NCI-H1436 treated with DMSO at 0.1 percent for 48 hours (cell line): Measurements from ENCODE around the gene APP.

ENCODE experiments used
- DNase-seq: peaks from one replicate; lab custom pipeline; 2025; lab: John Stamatoyannopoulos, UW

APP gene

DNA sequence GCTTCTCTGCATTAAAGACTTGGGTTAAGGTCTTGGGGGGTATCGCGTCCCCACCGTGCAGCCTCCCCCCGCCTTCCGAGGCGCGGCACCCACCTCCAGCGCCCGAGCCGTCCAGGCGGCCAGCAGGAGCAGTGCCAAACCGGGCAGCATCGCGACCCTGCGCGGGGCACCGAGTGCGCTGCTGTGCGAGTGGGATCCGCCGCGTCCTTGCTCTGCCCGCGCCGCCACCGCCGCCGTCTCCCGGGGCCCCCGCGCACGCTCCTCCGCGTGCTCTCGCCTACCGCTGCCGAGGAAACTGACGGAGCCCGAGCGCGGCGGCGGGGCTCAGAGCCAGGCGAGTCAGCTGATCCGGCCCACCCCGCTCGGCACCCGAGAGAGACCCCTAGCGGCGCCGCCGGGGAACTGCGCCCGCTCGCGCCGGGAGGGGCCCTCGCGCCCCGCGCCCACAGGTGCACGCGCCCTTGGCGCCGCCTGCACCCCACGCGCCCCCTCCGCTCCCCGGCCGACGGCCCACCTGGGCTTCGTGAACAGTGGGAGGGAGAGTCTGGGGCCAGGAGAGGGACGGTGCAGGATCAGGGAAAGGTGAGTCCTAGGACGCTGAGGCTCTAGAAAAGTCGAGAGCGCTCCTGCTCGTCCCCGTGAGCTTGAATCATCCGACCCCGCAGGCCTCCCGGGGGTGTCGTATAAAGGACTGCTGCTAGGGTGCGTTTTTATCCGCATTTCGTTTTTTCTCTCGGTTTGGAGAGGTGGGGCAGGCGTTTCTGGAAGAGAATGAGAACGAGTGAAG lies at the start of gene APP:
TSS of gene APP (minus strand) at position 300 of the 787 bp plus-strand sequence. CDS start at position 150, 150 bp downstream.
- peak; percentile 4 for DNase-seq

DNA sequence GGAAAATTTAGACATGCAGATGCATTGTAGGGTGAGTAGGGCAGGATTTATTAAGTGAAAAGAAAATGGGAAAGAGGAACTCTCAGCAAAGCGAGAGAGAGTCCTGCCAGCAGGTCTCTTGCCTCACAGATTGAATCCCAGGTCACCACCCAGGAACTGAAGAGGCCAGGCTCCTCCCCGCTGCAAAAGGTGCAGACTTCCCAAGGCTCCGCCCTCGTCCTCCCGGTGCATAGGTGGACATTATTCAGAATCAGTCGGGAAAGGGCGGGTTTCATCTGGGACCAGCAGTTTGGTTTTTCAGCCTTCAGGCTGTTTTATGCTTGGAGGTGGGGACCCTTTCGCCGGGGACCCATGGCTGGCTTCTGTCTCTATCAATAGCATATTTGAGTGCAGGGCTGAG lies 41.6 kb upstream of the APP start:
- no peak for DNase-seq

DNA sequence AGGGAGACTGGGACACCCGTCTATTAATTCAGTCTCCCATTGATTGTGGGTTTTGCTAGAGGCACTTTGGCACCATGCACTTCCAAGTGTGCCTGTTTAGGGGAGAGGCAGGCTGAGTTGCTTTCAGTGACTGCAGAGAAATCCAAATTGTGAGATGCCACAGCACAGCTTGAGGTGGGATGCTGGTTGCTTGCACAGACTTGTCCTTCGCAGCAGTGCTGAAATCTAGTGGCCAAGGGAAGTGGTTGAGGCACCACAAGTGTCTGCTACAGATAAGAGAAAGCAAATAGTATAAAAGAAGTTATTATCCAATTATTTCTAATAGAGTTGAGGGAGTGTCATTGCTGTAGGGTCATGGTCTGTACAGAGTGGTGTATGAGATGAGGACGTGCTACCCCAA lies 40.0 kb upstream of the APP start:
- no peak for DNase-seq

DNA sequence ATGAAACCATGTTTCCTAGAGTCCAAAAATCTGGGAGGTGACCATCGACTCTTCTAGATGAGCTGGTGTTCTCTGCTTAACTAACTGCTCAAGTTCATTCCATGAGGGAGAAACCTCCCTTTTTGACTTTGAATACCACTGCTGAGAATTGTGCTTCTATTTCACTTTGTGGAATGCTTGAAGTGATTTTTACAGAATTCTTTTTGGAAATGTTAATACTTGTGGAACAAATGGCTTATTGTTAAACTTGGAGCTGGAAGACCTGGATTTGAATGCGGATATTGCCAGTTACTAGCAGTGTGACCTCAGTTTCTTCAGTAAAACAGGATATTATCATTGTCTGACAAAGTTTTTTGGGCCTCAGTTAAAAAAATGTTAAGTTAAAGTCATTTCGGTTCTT lies 36.5 kb upstream of the APP start:
- no peak for DNase-seq

DNA sequence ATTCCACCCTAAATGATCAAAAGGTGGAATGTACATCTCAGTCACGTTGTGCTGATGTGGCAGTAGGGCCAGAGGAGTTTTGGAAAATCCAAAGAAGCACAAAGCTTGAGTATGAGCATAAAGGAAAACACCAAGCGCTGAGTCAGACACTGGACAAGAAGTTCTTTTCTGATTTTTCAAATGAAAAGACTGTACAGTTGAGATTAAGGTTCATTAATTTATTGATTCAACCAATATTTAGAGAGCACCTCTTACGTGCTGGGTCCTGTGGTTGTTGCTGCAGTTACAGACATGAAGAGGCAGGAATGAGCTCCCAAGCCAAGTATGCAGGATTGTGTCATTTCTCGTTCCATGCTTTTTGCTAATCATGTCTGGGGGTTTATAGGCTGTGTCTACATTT lies 28.9 kb upstream of the APP start:
- DNase-seq, result no peak

DNA sequence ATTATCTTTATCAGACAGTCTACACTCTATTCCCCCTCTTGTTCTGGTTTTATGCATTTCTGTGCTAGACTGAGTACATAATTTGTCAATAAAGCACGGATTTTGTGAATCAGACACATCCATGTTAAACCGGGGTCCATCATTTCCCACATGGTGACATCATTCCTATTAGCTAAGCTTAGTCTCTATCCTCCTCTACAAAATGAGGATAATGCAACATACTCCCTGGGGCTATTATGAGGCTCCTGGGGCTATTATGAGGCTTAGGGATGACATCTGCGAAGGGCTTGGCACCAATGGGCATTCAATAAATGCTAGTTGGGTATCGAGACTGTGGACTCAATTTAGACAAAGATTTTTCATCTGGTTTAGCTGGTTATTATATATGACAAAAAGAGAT lies 25.1 kb upstream of the APP start:
- DNase-seq, result no peak

DNA sequence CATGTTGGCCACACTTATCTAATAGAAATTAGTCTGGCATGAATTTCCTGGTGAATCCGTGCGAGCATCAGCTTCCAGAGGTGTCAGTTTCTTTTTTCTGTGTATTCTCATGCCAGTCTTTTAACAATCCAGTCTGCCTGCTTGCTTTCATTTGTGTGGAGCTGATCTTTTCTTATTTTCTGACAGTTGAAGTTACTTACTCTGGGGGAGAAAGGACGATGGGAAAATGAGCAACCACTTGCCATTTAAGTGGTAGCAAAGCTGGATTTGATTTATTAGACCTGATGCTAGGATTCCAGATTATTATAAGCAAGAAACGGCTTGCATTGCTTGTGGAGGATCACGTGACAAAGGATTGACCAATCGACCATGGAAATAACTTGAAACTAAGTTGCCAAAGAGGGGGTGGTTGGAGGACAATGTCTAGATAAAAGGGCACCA lies 24.3 kb upstream of the APP start:
- no peak for DNase-seq

DNA sequence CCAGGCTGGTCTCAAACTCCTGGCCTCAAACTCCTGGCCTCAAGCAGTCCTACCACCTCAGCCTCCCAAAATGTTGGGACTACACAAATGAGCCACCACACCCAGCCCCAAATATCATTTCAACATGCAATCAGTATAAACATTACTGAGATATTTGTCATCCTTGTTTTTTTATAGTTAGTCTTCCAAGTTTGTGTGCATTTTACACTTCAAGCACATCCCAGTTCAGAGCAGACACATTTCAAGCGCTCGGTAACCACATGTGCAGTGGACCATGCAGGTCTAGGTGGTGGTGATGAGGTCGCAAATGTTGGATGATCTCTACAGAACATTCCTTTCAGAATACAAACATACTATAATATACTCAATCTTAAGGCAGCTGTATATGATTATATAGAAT lies 23.8 kb upstream of the APP start:
- no peak for DNase-seq

DNA sequence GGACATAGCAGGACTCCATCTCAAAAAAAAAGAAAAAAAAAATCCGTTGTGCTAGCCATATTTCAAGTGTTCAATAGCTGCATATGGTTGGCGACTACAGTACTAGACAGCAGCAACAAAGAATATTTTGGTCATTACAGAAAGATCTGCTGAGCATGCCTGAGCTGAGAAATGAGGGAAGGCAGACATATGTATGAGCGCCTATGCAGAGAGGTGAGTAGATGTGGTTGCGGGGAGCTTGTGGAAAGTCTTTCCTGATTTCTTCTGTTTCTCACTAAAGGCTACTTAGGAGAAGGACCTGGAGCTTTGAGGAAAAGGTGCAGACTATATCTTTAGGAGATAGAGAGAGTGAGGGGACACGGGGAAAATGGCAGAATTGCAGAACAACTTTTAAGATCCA lies 21.0 kb upstream of the APP start:
- no peak for DNase-seq

DNA sequence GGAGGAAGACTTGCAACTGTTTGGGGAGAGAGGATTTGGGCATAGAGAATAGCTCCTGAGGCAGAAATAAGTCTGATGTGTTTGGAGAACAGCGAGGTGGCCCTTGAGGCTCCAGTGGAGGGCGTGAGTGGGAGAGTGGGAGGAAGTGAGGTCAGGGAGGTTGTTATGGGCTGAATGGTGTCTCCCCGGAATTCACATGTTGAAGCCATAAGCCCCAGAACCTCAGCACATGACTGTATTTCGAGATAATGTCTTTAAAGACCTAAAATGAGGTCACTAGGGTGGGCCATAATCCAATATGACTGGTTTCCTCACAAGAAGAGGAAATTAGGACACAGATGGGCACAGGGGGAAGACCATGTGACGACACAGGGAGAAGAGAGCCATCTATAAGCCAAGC lies 17.9 kb upstream of the APP start:
- DNase-seq, result no peak

DNA sequence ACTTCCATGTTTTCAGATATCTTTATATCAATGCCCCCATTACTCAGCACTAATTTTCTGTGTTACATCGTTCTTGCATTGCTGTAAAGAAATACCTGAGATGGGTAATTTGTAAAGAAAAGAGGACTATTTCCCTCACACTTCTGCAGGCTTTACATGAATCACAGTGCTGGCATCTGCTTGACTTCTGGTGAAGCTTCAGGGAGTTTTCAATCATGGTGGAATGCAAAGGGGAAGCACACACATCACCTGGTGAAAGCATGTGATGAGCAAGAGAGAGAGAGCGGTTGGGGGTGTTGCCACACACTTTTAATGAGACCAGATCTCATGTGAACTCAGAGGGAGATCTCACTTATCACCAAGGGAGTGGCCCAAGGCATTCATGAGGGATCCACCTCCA lies 14.9 kb upstream of the APP start:
- DNase-seq, result no peak

DNA sequence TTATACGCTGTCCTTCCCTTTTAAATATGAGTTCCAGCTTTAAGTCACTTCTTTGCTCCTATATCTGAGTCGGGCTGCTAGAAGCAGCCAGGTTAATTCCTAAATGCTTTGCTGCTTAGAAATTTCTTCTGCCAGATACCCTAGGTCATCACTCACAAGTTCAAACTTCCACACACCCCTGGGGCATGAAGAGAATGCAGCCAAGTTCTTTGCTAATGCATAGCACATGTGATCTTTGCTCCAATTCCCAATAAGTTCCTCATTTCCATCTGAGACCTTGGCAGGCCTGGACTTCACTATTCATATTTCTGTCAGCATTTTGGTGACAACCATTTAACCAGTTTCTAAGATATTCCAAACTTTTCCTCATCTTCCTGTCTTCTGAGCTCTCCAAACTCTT lies 14.5 kb upstream of the APP start:
- no peak for DNase-seq

DNA sequence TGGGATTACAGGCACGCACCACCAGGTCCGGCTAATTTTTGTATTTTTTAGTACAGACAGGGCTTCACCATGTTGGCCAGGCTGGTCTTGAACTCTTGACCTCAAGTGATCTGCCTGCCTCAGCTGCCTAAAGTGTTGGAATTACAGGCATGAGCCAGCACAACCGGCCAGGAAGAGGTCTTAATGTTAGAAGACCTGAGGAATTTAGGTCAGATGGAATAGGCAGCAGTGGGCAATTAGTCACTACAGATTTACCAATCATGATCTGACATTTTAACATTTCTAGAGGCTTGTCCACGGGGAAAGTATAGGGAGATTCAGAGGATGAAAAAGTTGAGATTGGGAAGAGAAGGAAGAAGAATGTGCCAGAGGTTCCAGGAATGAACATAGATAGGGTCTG lies 8.9 kb upstream of the APP start:
- DNase-seq, result no peak

DNA sequence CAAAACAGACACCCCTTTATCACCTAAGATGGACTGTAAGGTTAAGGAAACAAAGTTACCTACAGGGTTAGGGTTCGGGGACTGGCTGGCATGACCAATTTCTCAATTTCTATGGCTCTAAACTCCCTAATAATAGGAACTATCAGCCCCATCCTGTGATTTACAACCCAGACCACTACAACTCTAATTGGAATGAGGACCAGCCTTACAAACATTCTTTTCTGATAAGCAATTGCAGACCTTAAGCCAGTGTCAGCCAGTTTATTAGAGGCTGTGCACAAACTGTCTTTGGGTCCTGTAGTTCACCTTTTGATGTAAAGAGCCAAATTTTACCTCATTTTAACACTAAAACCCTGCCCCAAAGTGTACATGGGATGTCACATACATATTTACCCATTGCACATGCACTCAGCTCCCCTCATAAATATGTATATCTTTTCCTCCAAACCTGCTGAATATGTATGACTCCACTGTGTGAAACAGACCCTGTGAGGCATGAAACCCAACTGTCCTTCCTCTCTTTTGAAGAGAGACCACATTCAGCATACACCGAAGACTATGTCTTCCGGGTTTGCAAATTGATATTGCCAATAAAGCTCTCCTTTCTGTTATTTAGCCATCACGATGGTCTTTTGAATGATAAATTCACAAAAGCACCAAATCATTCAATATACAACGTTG lies 7.3 kb upstream of the APP start:
- no peak for DNase-seq

DNA sequence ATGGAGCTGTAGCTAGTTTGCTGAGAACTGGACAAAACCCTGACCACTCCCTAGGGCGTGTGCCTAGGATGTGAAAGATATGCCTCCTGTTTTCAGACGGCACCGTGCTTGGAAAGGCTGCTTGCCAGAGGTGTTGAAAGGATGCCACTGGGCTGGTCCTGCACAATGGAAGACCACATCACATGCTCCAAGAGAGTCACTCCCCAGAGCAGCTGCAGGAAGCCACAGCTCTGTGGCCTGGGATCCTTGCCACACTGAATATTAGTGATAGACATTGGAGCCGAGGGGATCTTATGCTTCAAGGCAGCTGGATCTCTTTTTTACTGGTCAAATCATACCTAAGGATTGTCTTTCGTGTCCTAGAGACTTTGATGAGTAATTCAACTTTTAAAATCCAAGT lies 6.6 kb upstream of the APP start:
- no peak for DNase-seq

DNA sequence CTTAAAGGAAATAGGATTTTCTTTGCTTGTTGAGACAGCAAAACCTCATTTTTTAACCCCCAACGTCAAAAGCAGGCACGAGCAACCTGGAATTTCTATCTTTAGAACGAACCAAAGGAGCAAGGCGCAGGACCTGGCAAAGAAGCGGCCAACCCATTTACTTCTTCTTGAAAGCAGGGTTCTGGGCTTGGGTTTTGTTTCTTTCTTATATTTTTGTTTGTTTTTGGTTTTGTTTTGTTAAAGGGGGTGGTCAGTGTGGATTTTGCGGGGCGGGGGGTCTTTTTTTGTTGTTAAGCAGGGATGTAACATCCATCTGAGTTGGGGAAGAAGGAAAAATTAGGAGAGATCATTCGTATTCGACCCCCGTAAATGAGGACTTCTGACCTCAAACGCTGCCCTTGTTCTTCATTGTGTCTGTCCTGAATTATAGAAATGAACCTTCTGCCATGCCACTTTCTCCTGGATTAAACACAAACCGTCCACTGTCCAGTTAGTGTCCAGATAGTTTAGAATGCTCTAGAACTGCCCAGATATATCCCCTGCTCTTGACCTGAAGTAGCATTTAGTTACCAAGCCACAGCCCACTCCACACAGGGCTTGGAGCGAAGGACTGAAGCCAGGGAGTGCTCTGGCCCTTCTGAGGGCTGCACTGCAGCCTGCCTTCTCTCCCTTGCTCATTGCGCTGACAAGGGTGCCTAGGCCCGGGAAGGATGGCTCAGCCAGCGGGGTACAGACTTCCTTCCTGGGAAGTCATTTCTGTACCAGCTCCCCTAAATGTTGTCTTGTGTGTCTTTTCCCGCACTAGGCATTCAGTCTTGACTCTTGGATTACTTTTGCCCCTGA lies 909 bp upstream of the APP start:
- DNase-seq, result no peak

DNA sequence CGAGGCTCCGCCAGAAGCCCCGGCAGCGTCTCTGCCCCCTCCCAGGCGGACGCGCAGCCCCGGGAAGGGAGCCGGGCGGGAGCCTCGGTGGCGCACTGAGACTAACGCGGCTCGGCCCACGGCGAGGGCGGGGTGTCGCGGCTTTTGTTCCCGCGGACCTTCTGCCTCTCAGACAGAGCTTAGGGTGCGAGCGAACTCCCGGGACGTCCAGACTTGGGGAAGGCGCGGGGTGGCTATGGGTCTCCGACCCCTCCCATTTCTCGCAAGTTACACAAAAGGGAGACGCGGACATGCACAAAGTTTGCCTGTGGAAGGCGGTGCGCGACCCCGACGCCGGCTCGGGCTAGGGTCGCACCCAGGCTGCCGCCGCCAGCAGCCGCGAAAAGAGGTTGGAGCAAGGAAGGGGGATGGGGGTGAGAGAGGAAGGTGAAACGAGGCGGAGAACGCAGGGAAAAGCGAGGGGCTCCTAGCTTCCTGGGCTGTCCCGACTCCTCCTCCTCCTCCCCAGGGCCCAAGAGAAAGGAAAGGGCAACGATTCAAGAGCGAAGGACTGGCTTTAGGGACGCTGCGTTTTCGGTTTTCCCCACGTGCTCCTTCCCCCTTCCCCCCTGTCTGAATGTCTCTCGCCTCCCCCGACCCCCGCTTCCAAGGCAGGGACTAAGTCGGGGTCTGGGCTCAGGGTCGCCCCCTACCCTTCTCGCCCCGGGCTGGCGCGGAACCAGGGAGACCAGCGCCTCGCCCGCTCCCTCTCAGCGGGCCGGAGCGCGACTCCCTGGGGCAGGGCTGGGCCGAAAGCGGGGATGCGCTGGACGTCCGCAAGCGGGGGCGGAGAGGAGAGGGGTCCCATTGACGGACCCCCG lies 729 bp downstream of the APP start:
- peak; percentile 2 for DNase-seq

DNA sequence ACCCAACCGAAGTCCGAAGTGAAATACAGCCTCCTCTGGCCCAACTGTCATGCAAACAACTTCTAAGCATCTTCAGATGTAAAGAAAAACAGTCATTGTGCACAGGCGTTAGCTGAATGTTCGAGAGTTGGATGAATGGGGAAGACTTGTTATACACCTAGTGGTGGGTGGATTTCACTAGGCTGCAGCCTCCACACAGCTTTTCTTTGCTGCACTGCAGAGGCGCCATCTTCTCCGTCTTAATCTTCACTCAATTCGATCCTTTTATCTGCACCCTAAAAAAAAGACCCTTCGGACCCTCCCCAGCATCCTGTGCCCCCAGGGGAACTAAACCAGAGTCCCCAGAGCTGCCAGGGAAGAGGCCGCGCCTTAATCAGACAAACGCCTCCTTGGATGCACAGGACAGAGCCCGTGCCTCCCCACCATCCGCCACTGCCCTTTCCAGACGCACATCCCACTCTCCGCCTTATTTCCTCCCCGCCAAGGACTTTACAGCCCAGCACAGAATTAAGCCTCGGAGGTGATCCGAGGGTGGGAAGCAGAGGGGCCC lies 1.4 kb downstream of the APP start:
- DNase-seq, result no peak

DNA sequence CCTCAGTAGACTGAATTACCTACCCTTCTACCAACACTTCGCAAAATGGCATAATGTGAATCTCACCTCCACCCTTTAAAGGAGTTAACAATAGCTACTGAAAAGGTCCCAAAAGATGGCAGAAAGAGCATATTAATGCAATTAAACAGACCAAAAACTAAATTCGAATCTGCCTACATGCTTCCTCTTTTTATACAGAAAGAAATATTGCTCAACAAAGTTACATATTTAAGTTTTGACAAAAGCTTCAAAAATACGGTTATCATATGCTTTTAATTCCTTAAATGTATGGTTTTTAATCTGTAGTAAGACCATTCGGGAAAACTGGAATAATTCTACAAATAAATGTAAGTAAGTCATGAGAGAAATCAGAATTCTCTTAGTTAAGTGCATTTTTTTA lies 2.2 kb downstream of the APP start:
- no peak for DNase-seq

DNA sequence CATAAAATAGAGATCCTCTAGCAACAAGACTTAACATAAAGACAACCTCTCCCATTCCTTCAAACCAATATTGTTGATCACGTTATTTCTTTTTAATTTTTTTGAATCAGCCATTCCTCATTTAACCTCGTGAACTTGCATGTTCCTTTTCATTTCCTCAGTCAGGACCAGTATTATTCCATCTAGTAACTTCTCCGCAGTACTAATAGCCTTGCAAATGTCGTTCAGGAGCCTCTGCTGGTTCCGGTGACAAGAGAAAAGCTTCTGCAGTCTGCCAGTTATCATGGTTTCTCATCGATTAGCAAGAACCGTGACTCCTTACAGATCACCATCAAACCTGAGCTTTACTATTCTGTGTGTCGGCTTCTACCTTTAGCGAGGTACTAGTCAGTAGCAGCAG lies 3.0 kb downstream of the APP start:
- DNase-seq, result no peak

DNA sequence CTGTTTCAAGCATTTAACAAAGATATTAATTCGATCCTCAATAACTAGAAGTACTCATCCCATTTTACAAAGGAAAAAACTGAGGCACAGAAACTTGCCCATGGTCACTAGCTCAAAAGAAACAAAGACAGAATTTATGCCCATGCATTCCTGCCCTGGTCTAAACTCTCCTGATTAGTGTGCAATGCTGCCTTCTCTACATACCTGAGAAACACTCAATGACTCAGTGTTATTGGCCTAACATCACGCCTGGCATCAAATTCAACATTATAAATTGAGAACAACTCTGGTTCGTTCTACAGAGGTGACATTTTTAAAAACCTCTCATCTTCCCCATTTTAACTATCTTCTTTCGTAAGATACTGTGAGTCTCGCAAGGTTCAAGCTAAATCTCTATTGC lies 5.2 kb downstream of the APP start:
- DNase-seq, result no peak

DNA sequence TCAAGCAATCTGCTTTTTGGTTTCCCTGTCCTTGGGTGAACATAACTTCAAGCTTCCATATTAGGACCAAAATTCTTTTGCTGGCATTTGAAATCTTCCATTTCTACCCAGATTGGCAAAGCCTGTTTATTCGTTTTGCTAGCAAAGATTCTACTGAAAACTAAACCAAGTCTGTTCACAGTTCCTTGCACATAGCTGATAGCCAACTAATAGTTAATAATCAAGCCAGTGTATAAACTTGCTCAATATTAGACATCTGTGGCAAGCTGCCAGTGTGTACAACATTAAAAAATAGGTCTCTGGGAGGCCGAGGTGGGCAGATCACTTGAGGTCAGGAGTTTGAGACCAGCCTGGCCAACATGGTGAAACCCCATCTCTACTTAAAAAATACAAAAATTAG lies 6.3 kb downstream of the APP start:
- DNase-seq, result no peak
